K562 (cell line): ENCODE results near the gene TTC16.

Experiments
- SIRT6 ChIP-seq: IDR thresholded peaks from one replicate; pipeline ENCODE4 v1.6.1; 2012; ENCODE audit warnings: low read depth, mild to moderate bottlenecking, control low read depth, inconsistent platforms, low read length, moderate library complexity
- TCF7L2 ChIP-seq: fragments of 150-350 bp; IDR thresholded peaks from 2 replicates; pipeline ENCODE4 v1.6.1; 2016; ENCODE audit warnings: low read depth, mild to moderate bottlenecking, low read length, moderate library complexity
- ZNF766 ChIP-seq: fragments of 200-800 bp; sonication (Bioruptor generic); conservative IDR thresholded peaks from 2 replicates; pipeline ENCODE4 v1.6.1; 2016; ENCODE audit warnings: missing genetic modification characterization, missing compliant biosample characterization
- TF ChIP-seq, protein P1 (sequence below): sonication (generic); formaldehyde crosslinking; IDR thresholded peaks from 2 replicates; pipeline ENCODE4 v1.8.1; 2023; ENCODE audit warnings: mild to moderate bottlenecking, missing genetic modification reagents, moderate library complexity

DNA sequence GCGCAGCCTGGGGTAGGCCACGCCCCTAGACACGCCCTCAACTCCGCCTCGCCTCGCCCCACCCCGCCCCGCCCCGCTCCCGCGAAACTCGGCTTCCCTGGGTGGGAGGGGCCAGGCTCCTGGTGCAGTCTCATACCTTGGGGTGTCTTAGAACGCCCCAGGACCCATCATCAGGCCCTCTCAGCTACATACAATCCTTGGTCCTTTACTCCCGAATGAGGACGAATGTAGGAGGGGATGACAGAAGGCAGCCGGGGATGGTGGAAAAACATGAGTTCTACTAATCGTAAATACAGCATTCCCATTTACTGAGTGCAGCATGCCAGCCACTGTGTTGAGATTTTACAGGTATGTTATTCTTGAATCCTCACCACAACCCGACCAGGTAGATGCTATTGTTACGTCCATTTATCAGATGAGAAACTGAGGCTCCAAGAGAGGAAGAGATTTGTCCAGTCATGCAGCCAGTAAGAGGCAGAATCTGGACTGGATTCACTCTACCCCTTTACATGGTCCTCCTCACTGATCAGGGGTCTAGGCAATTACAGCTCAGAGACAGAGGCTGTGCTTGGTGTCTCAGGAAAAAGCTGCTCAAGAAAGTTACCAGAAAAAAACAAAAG is 55.8 kb downstream of the TTC16 start:
- no peak for TF ChIP-seq SIRT6
- TF ChIP-seq TCF7L2, result no peak
- TF ChIP-seq, protein P1, sequence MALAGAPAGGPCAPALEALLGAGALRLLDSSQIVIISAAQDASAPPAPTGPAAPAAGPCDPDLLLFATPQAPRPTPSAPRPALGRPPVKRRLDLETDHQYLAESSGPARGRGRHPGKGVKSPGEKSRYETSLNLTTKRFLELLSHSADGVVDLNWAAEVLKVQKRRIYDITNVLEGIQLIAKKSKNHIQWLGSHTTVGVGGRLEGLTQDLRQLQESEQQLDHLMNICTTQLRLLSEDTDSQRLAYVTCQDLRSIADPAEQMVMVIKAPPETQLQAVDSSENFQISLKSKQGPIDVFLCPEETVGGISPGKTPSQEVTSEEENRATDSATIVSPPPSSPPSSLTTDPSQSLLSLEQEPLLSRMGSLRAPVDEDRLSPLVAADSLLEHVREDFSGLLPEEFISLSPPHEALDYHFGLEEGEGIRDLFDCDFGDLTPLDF (CRISPR knock-in tag), result no peak
- no peak for TF ChIP-seq ZNF766 (CRISPR knock-in tag)
